Sigmoid colon (tissue), 7 donors: ENCODE results near the gene SMG7. TPM values are rescaled to one million over a fixed set of nuclear protein-coding genes. Genes with fewer than 3 reads are reported as not detected.

Experiments
- DNase-seq: peaks from one replicate; pipeline ENCODE4 v3.0.0-alpha.2; 2019
- H3K27ac ChIP-seq, 4 donors: fragments of 200-600 bp; sonication (generic); one replicate each; pipeline ENCODE4 v1.5.1; 2016 to 2019; ENCODE audit warnings: mild to moderate bottlenecking in 1 of 4
- H3K27me3 ChIP-seq, 3 donors: fragments of 200-600 bp; sonication (generic); one replicate each; pipeline ENCODE4 v1.5.1; 2019; ENCODE audit warnings: mild to moderate bottlenecking in 1 of 3
- H3K36me3 ChIP-seq, 4 donors: fragments of 200-600 bp; sonication (generic); one replicate each; pipeline ENCODE4 v1.5.1; 2016 to 2019
- H3K4me1 ChIP-seq, 4 donors: fragments of 200-600 bp; sonication (generic); one replicate each; pipeline ENCODE4 v1.5.1; 2017 to 2019
- H3K4me3 ChIP-seq, 4 donors: fragments of 200-600 bp; sonication (generic); one replicate each; pipeline ENCODE4 v1.5.1; 2017 to 2019; ENCODE audit warnings: mild to moderate bottlenecking in 2 of 4, moderate library complexity in 1 of 4
- H3K9me3 ChIP-seq, 4 donors: fragments of 200-600 bp in 3 of 4; sonication (generic) in 3 of 4; one replicate each; pipeline versions ENCODE4 v1.5.1 to v1.6.1; 2013 to 2019
- EP300 ChIP-seq, 4 donors: sonication (generic); formaldehyde crosslinking; IDR thresholded peaks; one replicate each; pipeline ENCODE4 v1.6.1; 2017; ENCODE audit warnings: antibody characterized with exemption in 4 of 4
- POLR2A ChIP-seq, 2 donors: fragments of 450-650 bp; IDR thresholded peaks; one replicate each; pipeline ENCODE4 v1.6.1; 2016; ENCODE audit warnings: antibody characterized with exemption in 2 of 2, mild to moderate bottlenecking in 2 of 2, moderate library complexity in 2 of 2
- POLR2AphosphoS5 ChIP-seq, 4 donors: sonication (generic); formaldehyde crosslinking; IDR thresholded peaks; one replicate each; pipeline ENCODE4 v1.6.1; 2017; ENCODE audit warnings: antibody characterized with exemption in 4 of 4
- WGBS, 2 donors: extraction: QIAGEN DNeasy Blood & Tissue Kit; methylation state at CpG; one replicate each; pipeline ENCODE4 v1.1.7; 2013; 5-methylcytosine and 5-hydroxymethylcytosine counted together
- intact Hi-C: fragments of 100-400 bp; cut with DNase I; formaldehyde crosslinking; loops from one replicate; pipeline ENCODE4 v1.15.1; 2023
- polyA plus RNA-seq, 3 donors: library from polyadenylated mRNA; stranded (reverse); fragments of 200-250 nt; gene quantifications; one replicate each; pipeline ENCODE4 v1.2.3, GENCODE V29; 2013
- total RNA-seq, 4 donors: library from RNA; depleted of rRNA; stranded (reverse); fragments of >200 nt; gene quantifications; one replicate each; pipeline ENCODE4 v1.1.0, GENCODE V29; 2016
- TF ChIP-seq, protein P1 (sequence below), 4 experiments: fragments of 450-650 bp in 3 of 4; fragments of 200-600 bp in 1 of 4; IDR thresholded peaks; one replicate each; pipeline ENCODE4 v1.5.1; 2016 to 2019; ENCODE audit warnings: antibody characterized with exemption in 4 of 4, mild to moderate bottlenecking in 3 of 4, moderate library complexity in 2 of 4
- donor health status: healthy with polysubstance abuse.
- donor health status: Bipolar disorder and iron deficiency.
- donor health status: healthy.

SMG7 gene
- total and polyA plus RNA-seq, 7 donors, result 16.8 to 46.5 (median 31.9) TPM

DNA sequence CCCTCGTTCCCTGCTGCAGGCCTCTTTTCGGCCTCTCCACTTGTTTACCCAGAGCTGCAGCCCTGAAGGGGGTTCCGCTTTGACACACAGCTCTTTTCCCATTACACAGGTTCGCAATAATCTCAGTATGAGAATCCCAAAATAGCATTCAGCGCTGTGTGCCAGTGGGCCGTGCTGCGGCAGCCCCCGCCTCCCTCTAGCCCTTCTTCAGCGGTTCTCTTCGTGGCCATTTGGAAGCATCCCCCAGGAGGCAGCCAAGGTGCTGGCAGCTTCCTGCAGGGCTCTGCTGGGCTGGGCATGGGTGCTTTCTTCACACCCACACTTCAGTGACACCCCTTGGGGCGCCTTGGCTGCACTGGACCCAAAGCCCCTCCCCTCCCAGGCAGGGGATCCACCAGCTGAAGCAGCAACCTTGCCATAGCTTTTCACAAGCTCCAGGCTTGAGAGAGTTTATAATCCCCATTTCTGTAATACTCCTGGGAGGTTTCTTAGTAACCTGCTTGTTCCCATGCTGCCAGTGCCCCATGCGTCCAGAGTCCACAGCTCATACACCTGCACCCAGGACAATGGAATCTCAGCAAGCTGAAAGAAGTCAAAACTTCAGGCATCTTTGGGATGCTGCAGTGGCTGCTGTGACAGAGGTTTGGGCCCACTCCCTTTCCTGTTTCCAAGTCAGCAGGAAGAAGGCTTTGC, 109.9 kb downstream of the SMG7 start:
- intact Hi-C loops, result no loop called here
- TF ChIP-seq EP300 (IDR thresholded peaks at IDR 0.05) (no peak), POLR2A (IDR thresholded peaks at IDR 0.05) (no peak)
- TF ChIP-seq, protein P1, sequence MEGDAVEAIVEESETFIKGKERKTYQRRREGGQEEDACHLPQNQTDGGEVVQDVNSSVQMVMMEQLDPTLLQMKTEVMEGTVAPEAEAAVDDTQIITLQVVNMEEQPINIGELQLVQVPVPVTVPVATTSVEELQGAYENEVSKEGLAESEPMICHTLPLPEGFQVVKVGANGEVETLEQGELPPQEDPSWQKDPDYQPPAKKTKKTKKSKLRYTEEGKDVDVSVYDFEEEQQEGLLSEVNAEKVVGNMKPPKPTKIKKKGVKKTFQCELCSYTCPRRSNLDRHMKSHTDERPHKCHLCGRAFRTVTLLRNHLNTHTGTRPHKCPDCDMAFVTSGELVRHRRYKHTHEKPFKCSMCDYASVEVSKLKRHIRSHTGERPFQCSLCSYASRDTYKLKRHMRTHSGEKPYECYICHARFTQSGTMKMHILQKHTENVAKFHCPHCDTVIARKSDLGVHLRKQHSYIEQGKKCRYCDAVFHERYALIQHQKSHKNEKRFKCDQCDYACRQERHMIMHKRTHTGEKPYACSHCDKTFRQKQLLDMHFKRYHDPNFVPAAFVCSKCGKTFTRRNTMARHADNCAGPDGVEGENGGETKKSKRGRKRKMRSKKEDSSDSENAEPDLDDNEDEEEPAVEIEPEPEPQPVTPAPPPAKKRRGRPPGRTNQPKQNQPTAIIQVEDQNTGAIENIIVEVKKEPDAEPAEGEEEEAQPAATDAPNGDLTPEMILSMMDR (IDR thresholded peaks at IDR 0.05), result no peak
- H3K4me3 ChIP-seq, result no peak overlapping the region
- peak overlapping the region in 3 of 4 donors; percentile 55 to 75 (median 73) for H3K27ac ChIP-seq
- H3K4me1 ChIP-seq, result peaks cover 0 to 35% (median 20%) of the 10 kb centered on the region in 4 donors
- H3K27me3 ChIP-seq, result no peaks in the 10 kb centered on the region
- H3K9me3 ChIP-seq, result no peaks in the 10 kb centered on the region
- DNase-seq, result no peak
- 84 to 85% methylated on average over 12 of the region's 12 CpGs for WGBS, 2 donors
- no peaks in the 10 kb centered on the region for H3K36me3 ChIP-seq

DNA sequence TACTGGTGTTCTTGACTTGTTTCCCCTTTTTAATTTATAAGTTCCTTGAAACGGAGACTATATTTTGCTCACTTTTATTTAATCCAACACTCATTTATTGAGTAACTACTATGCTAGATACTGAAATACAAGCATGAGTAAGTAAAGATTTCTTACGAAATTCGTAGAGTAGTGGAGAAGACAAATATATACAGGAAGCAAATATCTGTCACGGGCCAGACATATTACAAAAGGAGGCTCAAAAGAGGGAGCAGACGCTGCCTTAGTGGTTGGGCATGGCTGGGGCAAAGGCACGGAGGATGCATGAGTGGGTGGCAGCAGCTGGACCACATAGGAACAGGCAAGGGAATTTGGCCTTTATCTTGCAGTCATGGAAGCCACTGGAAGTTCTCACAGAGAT, 111.2 kb downstream of the SMG7 start:
- no peak for TF ChIP-seq POLR2AphosphoS5 (IDR thresholded peaks at IDR 0.05)
- TF ChIP-seq, protein P1 (IDR thresholded peaks at IDR 0.05), result no peak
- no peak for TF ChIP-seq EP300 (IDR thresholded peaks at IDR 0.05)
- no peak for TF ChIP-seq POLR2A (IDR thresholded peaks at IDR 0.05)
- H3K4me1 ChIP-seq, result peaks cover 0 to 34% (median 20%) of the 10 kb centered on the region in 4 donors
- no peaks in the 10 kb centered on the region for H3K9me3 ChIP-seq
- H3K4me3 ChIP-seq, result no peak overlapping the region
- H3K36me3 ChIP-seq, result no peaks in the 10 kb centered on the region
- no peak for DNase-seq
- 78 to 89% methylated on average over 6 of the region's 6 CpGs for WGBS, 2 donors
- intact Hi-C loops, result no loop called here
- no peaks in the 10 kb centered on the region for H3K27me3 ChIP-seq
- peak overlapping the region in 3 of 4 donors; percentile 55 to 75 (median 73) for H3K27ac ChIP-seq

DNA sequence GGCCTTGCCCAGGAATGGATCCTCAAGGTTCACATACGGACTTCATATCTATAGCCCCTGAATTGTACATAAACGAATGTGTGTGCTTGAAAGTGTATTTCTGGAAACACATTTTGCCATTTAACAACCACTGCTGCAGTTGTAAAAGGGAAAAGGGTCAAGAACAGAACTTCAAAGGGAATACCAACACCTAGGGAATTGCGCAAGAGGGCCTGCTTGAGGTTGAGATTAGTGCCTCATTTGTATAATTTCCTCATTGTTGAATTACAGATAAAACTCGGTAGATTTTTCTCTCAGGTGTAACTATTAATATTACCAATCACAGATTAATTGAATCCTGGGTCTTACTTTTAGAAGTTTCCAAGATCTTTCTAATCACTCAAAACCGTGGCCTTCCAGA, 111.8 kb downstream of the SMG7 start:
- WGBS, 2 donors, result 54 to 71% methylated on average over 5 of the region's 5 CpGs
- DNase-seq, result no peak
- no peaks in the 10 kb centered on the region for H3K9me3 ChIP-seq
- H3K36me3 ChIP-seq, result no peaks in the 10 kb centered on the region
- no peaks in the 10 kb centered on the region for H3K27me3 ChIP-seq
- intact Hi-C loops, result no loop called here
- TF ChIP-seq POLR2AphosphoS5 (IDR thresholded peaks at IDR 0.05) (no peak), EP300 (IDR thresholded peaks at IDR 0.05) (no peak), POLR2A (IDR thresholded peaks at IDR 0.05) (no peak)
- TF ChIP-seq, protein P1 (IDR thresholded peaks at IDR 0.05), result no peak
- peaks cover 0 to 27% (median 17%) of the 10 kb centered on the region in 4 donors for H3K4me1 ChIP-seq
- H3K4me3 ChIP-seq, result no peak overlapping the region
- peak overlapping the region in 3 of 4 donors; percentile 22 to 75 (median 73) for H3K27ac ChIP-seq

DNA sequence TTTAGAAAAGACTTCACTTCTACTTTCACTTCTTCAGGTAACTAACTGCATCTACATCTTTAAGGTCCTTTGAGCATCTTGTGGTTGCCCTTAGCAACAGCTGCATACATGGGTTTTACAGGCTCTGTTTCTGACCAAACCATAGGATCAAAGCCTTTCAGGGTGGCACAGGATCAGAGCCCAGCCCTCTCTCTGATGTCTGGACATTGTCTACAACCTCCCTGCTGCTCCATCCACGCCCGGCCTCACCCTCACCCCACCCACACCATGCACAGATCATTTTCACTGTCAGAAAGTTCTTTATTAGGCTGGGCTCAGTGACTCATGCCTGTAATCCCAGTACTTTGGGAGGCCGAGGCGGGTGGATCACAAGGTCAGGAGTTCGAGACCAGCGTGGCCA, 112.7 kb downstream of the SMG7 start:
- DNase-seq, result peak; percentile 83

DNA sequence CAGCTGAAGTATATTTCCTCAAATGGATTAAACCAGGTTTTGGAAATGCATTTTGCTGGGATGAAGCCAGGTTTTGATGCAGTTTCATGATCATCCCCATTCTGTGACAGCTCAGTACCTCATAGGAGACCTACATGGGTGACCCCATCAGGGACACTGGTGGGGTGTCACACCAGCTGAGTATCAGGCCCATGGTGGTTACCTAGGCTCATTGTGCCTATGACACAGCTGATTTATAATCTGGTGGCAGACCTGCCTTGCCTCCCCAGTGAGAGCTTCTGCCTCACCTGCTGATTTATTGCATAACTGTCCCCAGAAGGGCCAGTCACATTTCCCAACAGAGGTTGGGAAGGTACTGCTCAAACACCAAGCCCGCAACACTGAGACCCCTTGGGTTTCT, 114.2 kb downstream of the SMG7 start:
- 97 to 100% methylated on average over 1 of the region's 1 CpG for WGBS, 2 donors
- intact Hi-C loops, result no loop called here

More for the DNA sequence above, 112.7 kb downstream of the SMG7 start:
- Histone ChIP-seq H3K27me3 (no peaks in the 10 kb centered on the region), H3K4me1 (peaks cover 0 to 26% (median 17%) of the 10 kb centered on the region in 4 donors), H3K36me3 (no peaks in the 10 kb centered on the region), H3K4me3 (no peak overlapping the region), H3K9me3 (no peaks in the 10 kb centered on the region), H3K27ac (peak overlapping the region in 3 of 4 donors; percentile 22 to 75 (median 73))
- intact Hi-C loops, result no loop called here
- WGBS, 2 donors, result 24 to 59% methylated on average over 6 of the region's 6 CpGs
- TF ChIP-seq EP300 (IDR thresholded peaks at IDR 0.05) (no peak), POLR2AphosphoS5 (IDR thresholded peaks at IDR 0.05) (peak; percentile 52 to 67 (median 58))

More for the DNA sequence above, 114.2 kb downstream of the SMG7 start:
- no peak overlapping the region for H3K4me3 ChIP-seq
- H3K36me3 ChIP-seq, result no peaks in the 10 kb centered on the region
- DNase-seq, result no peak
- no peaks in the 10 kb centered on the region for H3K9me3 ChIP-seq
- H3K4me1 ChIP-seq, result peaks cover 0 to 24% (median 17%) of the 10 kb centered on the region in 4 donors
- H3K27ac ChIP-seq, result no peak overlapping the region
- TF ChIP-seq POLR2AphosphoS5 (IDR thresholded peaks at IDR 0.05) (no peak), EP300 (IDR thresholded peaks at IDR 0.05) (no peak), POLR2A (IDR thresholded peaks at IDR 0.05) (no peak)
- TF ChIP-seq, protein P1 (IDR thresholded peaks at IDR 0.05), result no peak
- H3K27me3 ChIP-seq, result no peaks in the 10 kb centered on the region
